ENCODE results near the gene PAPOLA. TPM values are rescaled to one million over a fixed set of nuclear protein-coding genes. Genes with fewer than 3 reads are reported as not detected.
A peak's percentile ranks its signal among the peaks of the same experiment; 100 is the strongest.

The PAPOLA gene
- total and polyA plus RNA-seq, 9 of the 15 experiments (the other 6 are each of a cell fraction or from before 2014, with no cell fraction given), result 51.1 to 199 (median 95.8) TPM

GRCh38 chr14:96580566-96580965 is 78.4 kb downstream of the PAPOLA start:
- H3K9me1 ChIP-seq (ENCODE audit: control insufficient read depth, insufficient read depth, low read length), result no peaks in the 10 kb centered on the region
- no peaks in the 10 kb centered on the region for H3K36me3 ChIP-seq (ENCODE audit: control insufficient read depth, insufficient read depth, low read length)
- in situ Hi-C loops (cut with MboI) (loop anchor here (5.0 to 25.0 kb wide), 4 partner anchors 92 to 707 kb away; no protein-coding TSS in a partner anchor), intact Hi-C loops (cut with micrococcal nuclease) (loop anchor here (5.0 to 10.0 kb wide), 3 partner anchors 87 to 554 kb away; no protein-coding TSS in a partner anchor)
- TF ChIP-seq CBX1 (IDR thresholded peaks at IDR 0.05; ENCODE audit: low read depth) (no peak), ZNF644 (tag; IDR thresholded peaks at IDR 0.05; ENCODE audit: low read depth) (no peak), ZNF589 (CRISPR knock-in tag; IDR thresholded peaks at IDR 0.05; ENCODE audit: low read depth) (no peak), TRIM24 (IDR thresholded peaks at IDR 0.05) (no peak), HDAC2 (IDR thresholded peaks at IDR 0.05) (no peak), ZBTB17 (CRISPR knock-in tag; IDR thresholded peaks at IDR 0.05) (no peak), CBFA2T2 (conservative IDR thresholded peaks at IDR 0.05) (no peak), ZNF695 (CRISPR knock-in tag; IDR thresholded peaks at IDR 0.05) (no peak), THRA (IDR thresholded peaks at IDR 0.05) (no peak), STAT5B (CRISPR knock-in tag; IDR thresholded peaks at IDR 0.05) (no peak), ETS1 (conservative IDR thresholded peaks at IDR 0.05; ENCODE audit: control insufficient read depth, low read depth, low read length) (no peak), JUN (IDR thresholded peaks at IDR 0.05; ENCODE audit: borderline replicate concordance, low read depth, low read length) (no peak), JUN (CRISPR knock-in tag; IDR thresholded peaks at IDR 0.05; ENCODE audit: borderline replicate concordance) (no peak), MAX (CRISPR knock-in tag; IDR thresholded peaks at IDR 0.05) (no peak), SMAD3 (CRISPR knock-in tag; conservative IDR thresholded peaks at IDR 0.05) (no peak), FOXO4 (CRISPR knock-in tag; IDR thresholded peaks at IDR 0.05) (no peak), ZNF445 (CRISPR knock-in tag; IDR thresholded peaks at IDR 0.05; ENCODE audit: low read depth) (no peak), CBX2 (IDR thresholded peaks at IDR 0.05; ENCODE audit: insufficient read depth, low read length, poor library complexity, severe bottlenecking) (no peak)
- no peak for DNase-seq (ENCODE audit: extremely low read depth in 1 of 4, low spot score in 3 of 4)
- H3K27ac ChIP-seq (ENCODE audit: extremely low read depth, low read depth, low read length), result no peak overlapping the region; the same call in 2 of the 3 replicates
- H3K9me3 ChIP-seq (replicated peaks; ENCODE audit: control insufficient read depth, insufficient read depth, low read depth, low read length), result no peaks in the 10 kb centered on the region
- ChIA-PET POLR2A (interaction anchor here (0.5 to 1.4 kb wide), 3 partner anchors 10 to 667 kb away, joined by 3 to 4 read pairs (median 3); no protein-coding TSS in a partner anchor), CTCF (ENCODE audit: low intra/inter-chr PET ratio) (no interaction called here)
- BruUV-seq (replicated peaks), result no TSS peak
- no peaks in the 10 kb centered on the region for H4K20me1 ChIP-seq (replicated peaks; ENCODE audit: control insufficient read depth, insufficient read depth, low read length)
- peak overlapping the region; percentile 26; the same call in 1 of the 2 replicates for H3K4me2 ChIP-seq (ENCODE audit: insufficient read depth, low read length)
- FAIRE-seq, result no peak
- H3K9ac ChIP-seq (ENCODE audit: insufficient read depth in 1 of 2, low read depth in 2 of 2, low read length in 2 of 2), result no peak overlapping the region
- no peak overlapping the region for H2AFZ ChIP-seq (ENCODE audit: low read depth, low read length)
- H3K4me3 ChIP-seq, result no peak overlapping the region
- ATAC-seq, result peak; percentile 40; the same call in 2 of the 3 replicates
- 26% methylated on average over 9 of the region's 9 CpGs for WGBS (ENCODE audit: insufficient coverage, low coverage, missing lambda C conversion rate)
- no peaks in the 10 kb centered on the region for H3K79me2 ChIP-seq (ENCODE audit: control insufficient read depth, insufficient read depth, low read length)
- H3K27me3 ChIP-seq (ENCODE audit: control insufficient read depth in 2 of 2, insufficient read depth in 2 of 2, low read length in 2 of 2), result peaks cover 12 to 28% of the 10 kb centered on the region in 2 experiments
- peaks cover 6 to 19% of the 10 kb centered on the region in 2 experiments; a peak in 4 of 5 replicates for H3K4me1 ChIP-seq (replicated peaks in 1 of 2; ENCODE audit: control insufficient read depth in 2 of 2, insufficient read depth in 2 of 2, low read length in 2 of 2)

Data from K562 (cell line).